Suprapubic skin (tissue), 4 donors: ENCODE data around the gene STK32B. TPM values are rescaled to one million over a fixed set of nuclear protein-coding genes. Genes with fewer than 3 reads are reported as not detected.
"Not testable (repeated sequence)": the region's sequence is repeated elsewhere in the genome, so short reads cannot be mapped to it uniquely, and the experiment has no call there.

ENCODE experiments used
- DNase-seq, 2 donors: peaks; one replicate each; pipeline ENCODE4 v3.0.0-alpha.2; 2019; ENCODE audit warnings: low spot score in 2 of 2
- H3K27ac ChIP-seq: fragments of 200-600 bp; sonication (generic); one replicate; pipeline ENCODE4 v1.5.1; 2019
- H3K27me3 ChIP-seq: fragments of 200-600 bp; sonication (generic); one replicate; pipeline ENCODE4 v1.5.1; 2019
- H3K36me3 ChIP-seq: fragments of 200-600 bp; sonication (generic); one replicate; pipeline ENCODE4 v1.5.1; 2019
- H3K4me1 ChIP-seq: fragments of 200-600 bp; sonication (generic); one replicate; pipeline ENCODE4 v1.5.1; 2019
- H3K4me3 ChIP-seq: fragments of 200-600 bp; sonication (generic); one replicate; pipeline ENCODE4 v1.5.1; 2019; ENCODE audit warnings: mild to moderate bottlenecking
- H3K9me3 ChIP-seq: fragments of 200-600 bp; sonication (generic); one replicate; pipeline ENCODE4 v1.5.1; 2019
- EP300 ChIP-seq: sonication (generic); formaldehyde crosslinking; IDR thresholded peaks from one replicate; pipeline ENCODE4 v1.6.1; 2017; ENCODE audit warnings: antibody characterized with exemption
- POLR2A ChIP-seq, 2 donors: fragments of 450-650 bp; IDR thresholded peaks; one replicate each; pipeline ENCODE4 v1.6.1; 2017; ENCODE audit warnings: antibody characterized with exemption in 2 of 2, mild to moderate bottlenecking in 2 of 2, moderate library complexity in 2 of 2
- POLR2AphosphoS5 ChIP-seq, 3 donors: sonication (generic); formaldehyde crosslinking; IDR thresholded peaks; one replicate each; pipeline ENCODE4 v1.6.1; 2017; ENCODE audit warnings: antibody characterized with exemption in 3 of 3
- WGBS: methylation state at CpG from one replicate; pipeline ENCODE4 v1.1.5; 2018; 5-methylcytosine and 5-hydroxymethylcytosine counted together
- total RNA-seq, 4 donors: library from RNA; depleted of rRNA; stranded (reverse); fragments of >200 nt; gene quantifications; one replicate each; pipeline ENCODE4 v1.1.0, GENCODE V29; 2016
- TF ChIP-seq, protein P1 (sequence below), 2 donors: fragments of 200-600 bp in 1 of 2; fragments of 450-650 bp in 1 of 2; sonication (generic) in 1 of 2; IDR thresholded peaks; one replicate each; pipeline ENCODE4 v1.5.1; 2016 to 2019; ENCODE audit warnings: antibody characterized with exemption in 2 of 2, mild to moderate bottlenecking in 1 of 2, moderate library complexity in 1 of 2

STK32B gene
- total RNA-seq, 4 donors from 2014 or later: 0.76 to 2.2 (median 1.2) TPM

DNA sequence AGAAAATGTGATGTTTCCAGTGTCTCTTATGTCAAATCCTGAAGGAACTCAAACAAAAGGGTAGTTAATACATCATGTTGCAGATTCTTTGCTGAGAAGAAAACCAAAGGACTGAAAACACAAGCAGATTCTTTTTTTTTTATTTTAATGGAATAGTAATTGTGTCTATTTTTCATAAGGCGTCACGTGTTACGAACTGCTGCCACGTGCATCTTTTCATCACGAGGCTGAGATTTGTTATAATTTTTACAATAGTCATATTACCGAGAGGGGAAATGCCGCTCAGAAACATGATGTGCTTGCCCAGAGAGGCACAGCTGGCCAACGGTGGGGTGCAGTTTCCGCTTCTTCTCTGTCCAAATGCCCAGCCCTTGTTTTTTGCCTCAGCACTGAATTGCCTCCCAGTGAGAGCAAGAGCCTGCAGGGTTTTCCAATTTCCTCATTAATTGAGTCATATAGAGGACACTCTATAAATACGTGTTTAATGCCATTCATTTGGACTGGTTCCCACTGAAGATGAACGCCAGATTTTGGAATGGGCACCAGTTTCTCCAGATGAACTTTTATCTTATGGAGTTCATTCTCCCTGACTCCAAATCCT, 225.3 kb downstream of the STK32B start:
- H3K27me3 ChIP-seq: no peaks in the 10 kb centered on the region
- no peaks in the 10 kb centered on the region for H3K9me3 ChIP-seq
- H3K27ac ChIP-seq: no peak overlapping the region
- no peaks in the 10 kb centered on the region for H3K4me1 ChIP-seq
- H3K4me3 ChIP-seq: no peak overlapping the region
- 70% methylated on average over 11 of the region's 11 CpGs for WGBS
- no peak for DNase-seq
- no peaks in the 10 kb centered on the region for H3K36me3 ChIP-seq
- TF ChIP-seq POLR2AphosphoS5 (IDR thresholded peaks at IDR 0.05): no peak
- no peak for TF ChIP-seq EP300
- TF ChIP-seq, protein P1, sequence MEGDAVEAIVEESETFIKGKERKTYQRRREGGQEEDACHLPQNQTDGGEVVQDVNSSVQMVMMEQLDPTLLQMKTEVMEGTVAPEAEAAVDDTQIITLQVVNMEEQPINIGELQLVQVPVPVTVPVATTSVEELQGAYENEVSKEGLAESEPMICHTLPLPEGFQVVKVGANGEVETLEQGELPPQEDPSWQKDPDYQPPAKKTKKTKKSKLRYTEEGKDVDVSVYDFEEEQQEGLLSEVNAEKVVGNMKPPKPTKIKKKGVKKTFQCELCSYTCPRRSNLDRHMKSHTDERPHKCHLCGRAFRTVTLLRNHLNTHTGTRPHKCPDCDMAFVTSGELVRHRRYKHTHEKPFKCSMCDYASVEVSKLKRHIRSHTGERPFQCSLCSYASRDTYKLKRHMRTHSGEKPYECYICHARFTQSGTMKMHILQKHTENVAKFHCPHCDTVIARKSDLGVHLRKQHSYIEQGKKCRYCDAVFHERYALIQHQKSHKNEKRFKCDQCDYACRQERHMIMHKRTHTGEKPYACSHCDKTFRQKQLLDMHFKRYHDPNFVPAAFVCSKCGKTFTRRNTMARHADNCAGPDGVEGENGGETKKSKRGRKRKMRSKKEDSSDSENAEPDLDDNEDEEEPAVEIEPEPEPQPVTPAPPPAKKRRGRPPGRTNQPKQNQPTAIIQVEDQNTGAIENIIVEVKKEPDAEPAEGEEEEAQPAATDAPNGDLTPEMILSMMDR (IDR thresholded peaks at IDR 0.05): no peak

DNA sequence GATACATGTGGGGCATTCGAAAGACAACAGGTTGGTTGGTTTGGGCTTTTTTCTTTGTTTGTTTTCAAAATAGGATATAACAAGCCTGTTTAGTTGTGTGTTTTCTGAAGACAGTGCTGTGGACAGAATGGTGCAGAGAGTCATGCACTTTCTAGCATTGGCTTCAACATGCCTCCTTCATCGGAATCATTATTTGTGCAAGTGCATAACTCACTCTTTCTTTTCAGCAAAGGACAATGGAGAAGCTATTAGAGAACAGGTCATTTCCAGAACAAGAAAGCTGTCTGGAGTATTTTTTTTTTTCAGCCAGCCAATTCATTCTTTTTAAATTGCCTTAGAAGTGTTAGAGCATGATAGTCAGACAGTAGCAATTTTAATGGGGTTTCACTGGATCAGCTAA, 225.8 kb downstream of the STK32B start:
- no peaks in the 10 kb centered on the region for H3K9me3 ChIP-seq
- H3K36me3 ChIP-seq: no peaks in the 10 kb centered on the region
- no peak for DNase-seq
- whole genome bisulfite sequencing: 91% methylated on average over 2 of the region's 2 CpGs
- no peak overlapping the region for H3K4me3 ChIP-seq
- no peaks in the 10 kb centered on the region for H3K4me1 ChIP-seq
- TF ChIP-seq, protein P1 (IDR thresholded peaks at IDR 0.05): no peak
- TF ChIP-seq POLR2A (IDR thresholded peaks at IDR 0.05) (no peak), POLR2AphosphoS5 (IDR thresholded peaks at IDR 0.05) (no peak)
- H3K27me3 ChIP-seq: no peaks in the 10 kb centered on the region
- no peak overlapping the region for H3K27ac ChIP-seq

DNA sequence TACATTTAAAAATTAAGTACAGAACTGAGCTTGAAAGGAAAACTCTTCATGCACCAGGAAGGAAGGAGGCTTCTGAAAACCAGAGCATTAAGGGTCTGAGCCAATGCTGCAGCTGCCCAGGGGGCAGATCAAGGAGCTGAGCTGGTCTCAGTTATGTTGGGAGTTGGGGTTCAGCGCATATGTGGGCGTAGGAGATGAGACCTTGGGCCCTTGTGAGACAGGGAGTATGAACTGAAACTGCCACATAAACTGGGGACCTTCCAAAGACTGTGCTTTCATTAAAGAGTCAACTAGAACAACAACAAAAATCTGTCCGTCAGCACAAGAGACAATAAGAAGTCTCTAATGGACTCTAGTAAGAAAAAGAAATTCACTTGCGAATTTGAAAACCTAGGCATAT, 226.9 kb downstream of the STK32B start:
- TF ChIP-seq EP300 (no peak), POLR2AphosphoS5 (IDR thresholded peaks at IDR 0.05) (no peak), POLR2A (IDR thresholded peaks at IDR 0.05) (no peak)
- TF ChIP-seq, protein P1 (IDR thresholded peaks at IDR 0.05): no peak
- Histone ChIP-seq H3K4me3 (no peak overlapping the region), H3K4me1 (no peaks in the 10 kb centered on the region), H3K27ac (no peak overlapping the region), H3K27me3 (no peaks in the 10 kb centered on the region), H3K36me3 (no peaks in the 10 kb centered on the region), H3K9me3 (no peaks in the 10 kb centered on the region)
- 89% methylated on average over 4 of the region's 4 CpGs for WGBS
- no peak for DNase-seq

DNA sequence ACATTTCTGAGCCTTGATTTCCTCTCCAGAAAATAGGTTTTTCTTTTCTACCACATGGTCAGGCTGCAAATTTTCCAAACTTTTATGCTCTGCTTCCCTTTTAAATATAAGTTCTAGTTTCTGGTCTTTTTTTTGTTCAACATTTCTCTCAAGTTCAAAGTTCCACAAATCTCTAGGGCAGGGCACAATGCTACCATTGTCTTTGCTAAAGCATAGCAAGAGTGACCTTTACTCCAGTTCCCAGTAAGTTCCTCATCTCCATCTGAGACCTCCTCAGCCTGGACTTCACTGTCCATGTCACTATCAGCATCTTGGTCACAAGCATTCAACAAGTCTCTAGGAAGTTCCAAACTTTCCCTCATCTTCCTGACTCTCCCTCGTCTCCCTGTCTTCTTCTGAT, 228.8 kb downstream of the STK32B start:
- not testable (repeated sequence) for H3K9me3 ChIP-seq, H3K27me3 ChIP-seq, H3K4me3 ChIP-seq, H3K36me3 ChIP-seq, H3K4me1 ChIP-seq, DNase-seq, H3K27ac ChIP-seq
- 80% methylated on average over 1 of the region's 1 CpG for WGBS

DNA sequence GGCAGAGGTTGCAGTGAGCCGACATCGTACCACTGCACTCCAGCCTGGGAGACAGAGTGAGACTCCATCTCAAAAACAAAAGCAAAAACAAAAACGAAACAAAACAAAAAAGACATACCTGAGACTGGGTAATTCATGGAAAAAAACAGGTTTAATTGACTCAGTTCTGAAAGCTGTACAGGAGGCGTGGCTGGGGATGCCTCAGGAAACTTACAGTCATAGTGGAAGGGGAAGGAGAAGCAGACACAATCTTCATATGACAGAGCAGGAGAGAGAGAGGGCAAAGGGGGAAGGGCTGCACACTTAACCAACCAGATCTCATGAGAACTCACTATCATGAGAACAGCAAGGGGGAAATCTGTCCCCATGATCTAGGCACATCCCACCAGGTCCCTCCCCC, 229.5 kb downstream of the STK32B start:
- DNase-seq: no peak
- Histone ChIP-seq H3K4me1 (no peaks in the 10 kb centered on the region), H3K9me3 (no peaks in the 10 kb centered on the region), H3K36me3 (no peaks in the 10 kb centered on the region), H3K27me3 (no peaks in the 10 kb centered on the region), H3K27ac (no peak overlapping the region), H3K4me3 (no peak overlapping the region)
- TF ChIP-seq, protein P1 (IDR thresholded peaks at IDR 0.05): no peak
- no peak for TF ChIP-seq POLR2AphosphoS5 (IDR thresholded peaks at IDR 0.05)
- no peak for TF ChIP-seq EP300
- no peak for TF ChIP-seq POLR2A (IDR thresholded peaks at IDR 0.05)
- 83% methylated on average over 4 of the region's 4 CpGs for WGBS

DNA sequence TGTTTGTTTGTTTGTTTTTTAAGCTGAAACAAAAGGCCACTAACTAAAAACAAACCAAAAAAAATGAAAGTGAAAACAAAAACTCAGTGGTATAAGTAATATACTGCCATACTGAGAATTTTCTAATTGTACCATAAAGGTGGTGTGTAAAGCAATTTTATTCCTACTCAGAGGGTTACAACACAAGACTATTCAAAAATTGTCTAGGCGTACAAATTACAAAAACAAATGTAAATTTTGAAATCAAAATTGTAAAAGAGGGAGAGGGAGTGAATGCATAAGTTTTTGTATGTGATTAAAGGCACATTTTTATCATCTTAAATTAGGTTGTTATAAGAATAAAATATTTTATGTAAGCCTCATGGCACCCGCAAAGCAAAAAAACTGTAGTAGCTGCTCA, 232.6 kb downstream of the STK32B start:
- H3K27ac ChIP-seq: no peak overlapping the region
- H3K27me3 ChIP-seq: no peaks in the 10 kb centered on the region
- no peak overlapping the region for H3K4me3 ChIP-seq
- 92% methylated on average over 2 of the region's 2 CpGs for WGBS
- no peak for TF ChIP-seq POLR2AphosphoS5 (IDR thresholded peaks at IDR 0.05)
- TF ChIP-seq POLR2A (IDR thresholded peaks at IDR 0.05): no peak
- no peak for TF ChIP-seq EP300
- TF ChIP-seq, protein P1 (IDR thresholded peaks at IDR 0.05): no peak
- H3K9me3 ChIP-seq: no peaks in the 10 kb centered on the region
- H3K4me1 ChIP-seq: no peaks in the 10 kb centered on the region
- DNase-seq: no peak
- no peaks in the 10 kb centered on the region for H3K36me3 ChIP-seq
